HG03045 (cell line): ENCODE data around the gene PI4KB.
"Not testable (repeated sequence)": the region's sequence is repeated elsewhere in the genome, so short reads cannot be mapped to it uniquely, and the experiment has no call there.

ENCODE experiments used
- ATAC-seq: cut with Tn5 transposase; IDR thresholded peaks from one replicate; pipeline ENCODE4 v1.9.1; 2021; ENCODE audit warnings: mild to moderate bottlenecking, moderate library complexity; ENCODE audit not compliant: unreplicated experiment

Gene PI4KB

GRCh38 chr1:151327223-151327902, at the start of gene PI4KB:
Gene PI4KB, minus strand, starts transcription at chr1:151327416. Its CDS starts 10,935 bp downstream, at chr1:151316481.
- ATAC-seq = peak; percentile 79

DNA sequence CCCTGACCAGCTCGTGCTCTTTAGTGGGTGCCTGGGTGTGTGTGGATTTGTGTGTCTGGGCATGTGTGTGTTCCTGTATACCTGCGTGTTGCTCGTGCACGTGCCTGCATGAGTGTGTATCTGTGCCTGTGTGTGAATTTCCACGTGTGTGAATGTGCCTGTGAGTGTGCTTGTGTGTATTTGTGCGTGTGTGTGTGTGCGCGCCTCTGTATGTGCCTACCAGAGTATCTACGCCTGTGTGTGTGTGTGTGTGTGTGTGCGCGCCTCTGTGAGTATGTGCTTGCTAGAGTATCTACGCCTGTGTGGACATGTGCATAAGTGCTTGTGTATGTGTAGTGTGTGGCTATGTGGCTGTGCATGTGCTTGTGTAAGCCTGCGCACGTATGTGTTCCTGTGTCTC, 46.0 kb upstream of the PI4KB start:
- no peak for ATAC-seq

GRCh38 chr1:151372058-151372934, 45.1 kb upstream of the PI4KB start, which contains the start of gene SELENBP1:
Gene SELENBP1, minus strand, starts transcription at chr1:151372705. Its CDS starts 64 bp downstream, at chr1:151372641.
- no peak for ATAC-seq

DNA sequence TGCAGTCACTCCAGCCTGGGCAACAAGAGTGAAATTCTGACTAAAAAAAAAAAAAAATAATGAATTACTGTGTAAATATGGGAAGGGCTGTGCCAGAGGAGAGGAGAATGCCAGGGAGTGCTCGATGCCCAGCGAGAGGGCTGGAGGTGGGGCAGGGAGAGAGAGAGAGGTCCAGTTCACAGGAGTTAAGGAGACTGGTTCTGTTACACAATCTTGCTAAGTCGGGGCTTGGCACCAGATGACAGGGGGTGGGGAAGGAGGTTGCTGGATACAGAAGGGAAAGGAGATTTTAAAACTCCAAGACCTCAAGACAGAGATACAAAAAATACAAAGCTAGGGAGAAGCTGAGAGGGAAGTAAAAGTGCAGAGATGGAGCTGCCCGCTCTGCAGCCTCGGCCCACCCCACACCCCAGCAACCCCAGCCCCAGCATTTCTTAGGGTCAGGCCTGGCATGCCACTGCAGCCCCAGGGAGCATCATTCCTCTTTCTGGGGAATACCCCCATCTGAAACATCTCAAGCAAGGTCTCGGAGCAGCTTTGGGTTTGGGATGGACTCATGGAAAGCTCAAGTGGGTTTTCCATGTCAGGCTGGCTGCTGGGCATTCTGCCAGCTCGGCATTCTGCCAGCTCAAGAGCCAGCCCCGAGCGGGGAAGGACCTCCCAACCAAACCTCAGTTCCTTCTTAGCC, 44.3 kb upstream of the PI4KB start:
- no peak for ATAC-seq

GRCh38 chr1:151370211-151370911, 43.1 kb upstream of the PI4KB start:
- no peak for ATAC-seq

DNA sequence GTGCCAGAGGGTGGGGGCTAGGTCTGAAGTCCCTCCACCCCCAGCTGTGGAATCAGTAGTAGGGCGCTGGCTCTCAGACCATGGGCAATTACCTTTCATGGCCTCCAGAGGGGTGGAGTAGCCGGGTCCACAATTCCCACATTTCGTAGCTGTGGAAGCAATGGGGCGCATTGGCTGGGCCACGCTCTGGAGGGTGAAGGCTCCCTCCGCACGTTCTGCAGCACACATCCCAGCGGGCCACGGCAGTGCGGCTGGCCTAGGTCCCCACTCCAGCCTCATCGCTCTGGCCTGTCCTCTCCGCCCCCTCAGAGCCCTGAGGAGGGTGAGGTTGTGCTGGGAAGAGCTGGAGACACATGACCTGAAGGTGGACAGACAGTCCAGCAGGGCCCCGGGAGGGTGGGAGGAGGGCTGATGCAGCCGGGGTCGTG, 42.4 kb upstream of the PI4KB start:
- no peak for ATAC-seq

DNA sequence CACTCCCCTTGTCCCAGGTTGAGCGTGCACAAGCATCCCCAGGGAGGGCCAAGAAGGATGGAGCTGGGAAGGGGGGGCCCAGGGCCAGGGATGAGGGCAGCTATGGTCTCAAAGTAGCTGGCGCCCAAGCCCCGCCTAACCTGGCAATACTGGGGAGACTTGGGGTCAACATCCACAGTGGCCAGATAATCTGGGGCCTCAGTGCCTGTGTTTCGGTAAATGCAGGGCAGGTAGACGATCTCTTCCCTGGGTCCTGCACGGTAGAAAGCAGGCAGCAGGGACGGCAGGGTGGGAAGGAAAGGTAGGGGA, 42.0 kb upstream of the PI4KB start:
- ATAC-seq = no peak

DNA sequence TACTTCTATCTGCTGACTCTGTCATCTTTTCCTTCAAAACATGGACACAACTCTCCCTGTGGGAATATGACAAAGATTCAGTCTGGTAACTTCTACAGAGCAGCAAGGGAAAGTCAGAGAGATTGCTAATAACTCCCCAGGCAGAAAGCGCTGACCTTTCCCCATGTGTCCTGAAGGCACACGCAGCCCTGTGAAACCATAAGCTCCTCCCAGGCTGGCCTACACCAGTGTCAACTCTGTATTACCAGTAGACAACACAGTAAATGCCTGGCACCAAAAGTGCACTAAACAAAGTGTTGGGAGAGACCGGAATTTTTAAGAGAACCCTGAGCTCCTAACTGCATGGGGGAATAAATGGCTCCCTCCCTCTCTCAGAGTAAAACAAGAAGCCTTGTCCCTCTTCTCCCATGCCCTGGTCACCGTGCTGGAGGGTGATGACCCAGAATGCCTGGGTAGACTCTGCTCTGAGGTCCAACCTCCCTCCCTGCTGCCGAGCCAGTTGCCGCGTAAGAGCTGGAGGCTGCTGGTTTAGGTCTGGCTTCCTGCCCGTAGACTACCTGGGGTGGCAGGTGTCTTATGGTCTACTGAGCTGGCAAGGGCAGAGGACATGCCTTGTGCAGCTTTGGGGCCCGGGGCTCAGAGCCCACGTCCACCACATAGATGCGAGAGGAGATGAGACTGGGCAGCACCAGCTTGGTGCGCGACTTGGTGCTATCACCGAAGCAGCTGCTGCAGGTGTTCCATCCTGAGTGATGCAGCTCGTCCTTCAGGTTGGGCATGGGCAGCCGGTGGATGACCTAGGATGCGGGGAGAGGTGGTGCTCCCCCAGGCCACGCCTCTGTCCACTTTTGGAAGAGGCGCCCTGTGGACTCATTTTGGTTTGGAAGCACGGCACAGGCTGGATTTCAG, 41.4 kb upstream of the PI4KB start:
- ATAC-seq = no peak

DNA sequence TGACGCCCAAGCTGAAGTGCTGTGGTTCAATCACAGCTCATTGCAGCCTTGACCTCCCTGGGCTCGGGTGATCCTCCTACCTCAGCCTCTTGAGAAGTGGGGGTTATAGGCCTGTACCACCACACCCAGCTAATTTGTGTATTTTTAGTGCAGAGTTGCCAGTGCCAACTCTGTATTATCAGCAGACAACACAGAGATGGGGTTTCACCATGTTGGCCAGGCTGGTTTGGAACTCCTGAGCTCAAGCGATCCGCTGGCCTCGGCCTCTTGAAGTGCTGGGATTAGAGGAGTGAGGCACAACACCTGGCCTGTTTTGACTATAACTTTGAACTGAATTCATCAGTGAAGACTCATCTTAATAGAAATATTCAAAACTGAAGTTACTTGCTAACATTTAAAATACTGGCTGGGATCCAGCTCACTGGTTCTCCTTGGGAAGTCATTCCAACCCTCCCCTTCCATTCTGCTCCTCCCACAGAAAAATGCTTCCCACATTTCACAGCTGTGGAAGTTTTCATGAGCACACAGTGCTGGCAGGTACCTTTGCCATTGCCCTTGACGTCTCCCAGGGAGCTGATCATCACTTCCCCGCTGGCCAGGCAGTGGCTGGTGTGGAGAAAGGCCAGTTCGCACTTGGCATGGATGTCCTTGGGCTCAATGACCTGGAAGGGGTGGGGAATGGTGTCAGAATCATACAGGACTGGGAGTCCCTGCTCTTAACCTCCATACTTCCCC, 40.6 kb upstream of the PI4KB start:
- no peak for ATAC-seq

DNA sequence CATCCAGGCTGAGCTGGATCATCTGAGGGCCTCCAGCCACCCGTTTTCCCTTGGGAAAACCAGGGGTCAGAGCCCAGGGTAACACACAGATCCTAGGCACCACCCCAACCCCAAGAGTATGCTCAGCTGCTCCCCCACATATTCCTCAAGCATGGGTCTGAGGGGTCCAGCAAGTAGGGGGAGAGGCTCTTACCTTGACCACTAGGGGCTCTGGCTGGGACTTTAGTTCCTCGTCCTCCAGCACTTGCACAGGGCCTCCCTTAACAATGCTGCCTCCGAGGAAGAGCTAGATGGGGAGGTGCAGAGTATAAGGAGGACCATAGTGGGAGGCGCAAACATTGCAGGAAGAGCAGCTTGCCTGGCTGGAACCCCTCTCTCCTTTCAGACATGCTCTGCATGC, 37.8 kb upstream of the PI4KB start:
- ATAC-seq = no peak

DNA sequence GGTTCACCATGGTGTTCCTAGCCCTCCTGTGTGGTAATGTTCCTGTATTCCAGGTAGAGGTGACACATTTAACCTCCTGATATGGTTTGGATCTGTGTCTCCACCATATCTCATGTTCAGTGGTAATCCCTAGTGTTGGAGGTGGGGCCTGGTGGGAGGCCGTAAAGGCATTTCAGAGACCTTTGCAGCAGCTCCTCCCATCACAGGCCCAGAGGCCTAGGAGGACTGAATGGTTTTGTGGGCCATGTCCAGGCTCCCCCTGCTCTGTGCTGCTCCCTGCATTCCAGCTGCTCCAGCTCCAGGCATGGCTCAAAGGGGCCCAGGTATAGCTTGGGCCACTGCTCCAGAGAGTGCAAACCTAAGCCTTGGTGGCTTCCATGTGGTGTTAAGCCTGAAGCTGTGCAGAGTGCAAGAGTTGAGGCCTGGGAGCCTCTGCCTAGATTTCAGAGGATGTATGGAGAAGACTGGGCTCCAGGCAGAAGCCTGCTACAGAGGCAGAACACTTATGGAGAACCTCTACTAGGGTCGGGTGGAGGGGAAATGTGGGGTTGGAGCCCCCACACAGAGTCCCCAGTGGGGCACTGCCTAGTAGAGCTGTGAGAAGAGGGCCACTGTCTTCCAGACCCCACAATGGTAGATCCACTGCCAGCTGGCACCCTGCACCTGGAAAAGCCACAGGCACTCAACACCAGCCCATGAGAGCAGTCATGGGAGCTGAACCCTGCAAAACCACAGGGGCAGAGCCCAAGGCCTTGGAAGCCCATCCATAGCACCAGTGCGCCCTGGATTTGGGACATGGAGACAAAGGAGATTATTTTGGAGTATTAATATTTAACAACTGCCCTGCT, 35.3 kb upstream of the PI4KB start:
- ATAC-seq = no peak

GRCh38 chr1:151361883-151362282, 34.7 kb upstream of the PI4KB start:
- no peak for ATAC-seq

GRCh38 chr1:151356696-151357095, 29.5 kb upstream of the PI4KB start:
- no peak for ATAC-seq

DNA sequence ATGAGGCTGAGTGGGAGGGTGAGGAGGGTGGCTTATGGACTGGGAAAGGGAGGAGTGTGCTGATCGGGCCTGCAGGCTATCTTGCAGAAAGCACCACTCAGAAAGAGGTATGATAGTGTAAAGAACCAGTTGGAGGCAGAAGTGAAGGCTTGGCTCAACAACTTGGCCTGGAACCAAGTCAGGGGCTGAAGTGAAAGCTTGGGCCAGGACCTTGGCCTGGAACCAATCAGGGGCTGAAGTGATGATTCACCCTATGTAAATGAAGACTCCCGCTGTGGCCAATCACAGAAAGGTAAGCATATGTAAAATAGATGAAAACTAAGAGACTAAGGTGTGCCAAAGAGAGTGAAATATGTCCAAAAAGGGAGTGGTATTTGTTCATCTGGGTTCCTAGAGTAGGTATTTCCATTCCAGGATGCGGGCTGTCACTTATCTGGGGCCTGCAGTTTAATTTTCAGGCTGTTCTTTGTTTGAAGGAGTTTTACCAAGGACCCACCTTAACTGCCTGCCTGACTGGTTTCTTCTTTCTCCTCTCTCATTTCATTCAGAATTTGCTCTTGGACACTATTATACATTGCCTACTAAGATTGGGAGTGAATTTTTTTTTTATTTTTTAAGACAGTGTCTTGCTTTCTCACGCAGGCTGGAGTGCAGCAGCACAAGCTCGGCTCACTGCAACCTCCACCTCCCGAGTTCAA, 25.0 kb upstream of the PI4KB start:
- ATAC-seq = no peak

- ATAC-seq = not testable (repeated sequence)
These were observed 23.1 kb upstream of the PI4KB start for GRCh38 chr1:151350323-151350722.

DNA sequence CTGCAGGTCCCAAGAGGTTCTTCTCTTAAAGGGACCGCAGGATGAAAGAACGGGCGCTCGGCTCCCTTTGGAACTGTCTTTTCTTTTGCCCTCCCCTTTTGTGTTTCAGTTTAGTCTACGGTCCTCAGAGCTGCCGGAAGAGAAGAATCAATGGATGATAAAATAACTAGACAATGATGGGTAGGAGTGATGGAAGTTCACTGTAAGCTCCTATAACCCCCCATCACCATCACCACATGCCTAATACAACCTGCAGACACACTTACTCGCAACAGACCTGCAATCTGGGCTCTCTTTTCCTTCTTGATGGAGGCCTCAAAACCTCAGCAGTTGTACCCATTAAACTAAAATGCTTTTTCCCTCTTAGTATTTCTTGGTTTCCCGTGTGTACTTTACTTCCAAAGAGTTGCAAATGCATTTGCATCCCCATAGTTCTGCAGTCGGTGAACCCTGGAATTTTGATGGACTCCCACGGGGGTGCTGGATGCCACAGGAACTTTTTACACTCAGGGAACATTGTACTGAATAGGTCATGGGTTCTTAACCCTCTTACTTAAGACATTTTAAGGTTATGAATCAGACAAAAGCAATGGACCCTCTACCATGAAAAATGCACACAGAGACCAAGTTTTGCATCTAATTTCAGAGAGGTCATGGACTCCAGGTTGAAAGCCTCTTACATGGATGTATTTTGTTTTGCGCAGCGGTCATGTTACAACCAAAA, 20.5 kb upstream of the PI4KB start:
- no peak for ATAC-seq
